ENCODE data around the gene AP3M1.

- no peak for TF ChIP-seq CTCF (IDR thresholded peaks at IDR 0.05; ENCODE audit: low read length)
- no peak for TF ChIP-seq EZH2 (optimal IDR thresholded peaks at IDR 0.05; ENCODE audit: low read depth, low read length)
These were observed 3.0 kb upstream of the AP3M1 start for GRCh38 chr10:74153676-74154075.

Measured in MM.1S (cell line).